HEK293 (cell line): ENCODE data around the gene CACNG4.
A peak's percentile ranks its signal among the peaks of the same experiment; 100 is the strongest.

Source experiments
- CTCF ChIA-PET: fragments of 350-600 bp; formaldehyde crosslinking; extraction: SDS; loops from one replicate; lab custom pipeline; 2021; ENCODE audit warnings: antibody characterized with exemption; lab: Yijun Ruan, JAX
- POLR2A ChIA-PET: fragments of 300-600 bp; formaldehyde crosslinking; extraction: SDS; loops from one replicate; lab custom pipeline; 2020; ENCODE audit warnings: antibody characterized with exemption, inconsistent platforms; lab: Yijun Ruan, JAX
- H3K27ac ChIP-seq: fragments of 200-500 bp; sonication (Bioruptor generic); 2 replicates; pipeline ENCODE4 v1.5.1; 2014; ENCODE audit warnings: low read depth, low read length, control low read depth, inconsistent platforms; ENCODE audit errors: extremely low read depth
- H3K36me3 ChIP-seq, 2 experiments: fragments of 200-500 bp in 1 of 2; sonication (Bioruptor generic) in 1 of 2; 1 replicate in 1 of 2; 2 replicates in 1 of 2; pipeline ENCODE4 v1.5.1; 2014 to 2017; ENCODE audit warnings: inconsistent platforms in 2 of 2, low read length in 2 of 2; ENCODE audit not compliant: control insufficient read depth in 2 of 2, insufficient read depth in 1 of 2
- H3K4me1 ChIP-seq: fragments of 200-500 bp; sonication (Bioruptor generic); 2 replicates; pipeline ENCODE4 v1.5.1; 2014; ENCODE audit warnings: mild to moderate bottlenecking, low read length, inconsistent platforms; ENCODE audit not compliant: control insufficient read depth, insufficient read depth
- H3K4me3 ChIP-seq: 2 replicates; pipeline ENCODE4 v1.5.1; 2011; ENCODE audit warnings: low read depth, mild to moderate bottlenecking, control low read depth, low read length, moderate library complexity
- H3K9me3 ChIP-seq: fragments of 200-500 bp; sonication (Bioruptor generic); 2 replicates; pipeline ENCODE4 v1.5.1; 2014; ENCODE audit warnings: low read depth, low read length, inconsistent platforms; ENCODE audit not compliant: control insufficient read depth, insufficient read depth
- GLI4 ChIP-seq: fragments of 450-650 bp; formaldehyde crosslinking; IDR thresholded peaks from 2 replicates; pipeline ENCODE4 v1.5.1; 2016; ENCODE audit warnings: missing biosample characterization, missing genetic modification characterization
- GLIS1 ChIP-seq: fragments of 450-650 bp; formaldehyde crosslinking; IDR thresholded peaks from 2 replicates; pipeline ENCODE4 v1.5.1; 2016; ENCODE audit warnings: missing biosample characterization, missing genetic modification characterization
- GLIS2 ChIP-seq: fragments of 450-650 bp; formaldehyde crosslinking; IDR thresholded peaks from 2 replicates; pipeline ENCODE4 v1.5.1; 2016; ENCODE audit warnings: missing biosample characterization, missing genetic modification characterization
- OSR2 ChIP-seq: fragments of 450-650 bp; formaldehyde crosslinking; IDR thresholded peaks from 2 replicates; pipeline ENCODE4 v1.5.1; 2016; ENCODE audit warnings: missing biosample characterization, missing genetic modification characterization
- TCF7L2 ChIP-seq: IDR thresholded peaks from 2 replicates; pipeline ENCODE4 v1.6.1; 2011; ENCODE audit warnings: low read depth, mild to moderate bottlenecking, inconsistent platforms, low read length, moderate library complexity, borderline replicate concordance
- ZBTB20 ChIP-seq: fragments of 450-650 bp; formaldehyde crosslinking; IDR thresholded peaks from 2 replicates; pipeline ENCODE4 v1.5.1; 2016; ENCODE audit warnings: missing biosample characterization, missing genetic modification characterization
- ZFP41 ChIP-seq: fragments of 450-650 bp; formaldehyde crosslinking; IDR thresholded peaks from 2 replicates; pipeline ENCODE4 v1.5.1; 2016; ENCODE audit warnings: missing biosample characterization, missing genetic modification characterization, borderline replicate concordance
- ZNF2 ChIP-seq: fragments of 450-650 bp; formaldehyde crosslinking; IDR thresholded peaks from 2 replicates; pipeline ENCODE4 v1.5.1; 2016; ENCODE audit warnings: missing biosample characterization, missing genetic modification characterization
- ZNF248 ChIP-seq: fragments of 450-650 bp; formaldehyde crosslinking; IDR thresholded peaks from 2 replicates; pipeline ENCODE4 v1.5.1; 2017; ENCODE audit warnings: missing biosample characterization, missing genetic modification characterization
- ZNF501 ChIP-seq: fragments of 450-650 bp; formaldehyde crosslinking; IDR thresholded peaks from 2 replicates; pipeline ENCODE4 v1.5.1; 2016; ENCODE audit warnings: missing biosample characterization, missing genetic modification characterization
- ZNF544 ChIP-seq: fragments of 450-650 bp; formaldehyde crosslinking; IDR thresholded peaks from 2 replicates; pipeline ENCODE4 v1.5.0; 2017; ENCODE audit warnings: missing biosample characterization, missing genetic modification characterization
- ZNF701 ChIP-seq: fragments of 450-650 bp; formaldehyde crosslinking; IDR thresholded peaks from 2 replicates; pipeline ENCODE4 v1.5.1; 2016; ENCODE audit warnings: missing biosample characterization, missing genetic modification characterization
- ZNF837 ChIP-seq: fragments of 450-650 bp; formaldehyde crosslinking; IDR thresholded peaks from 2 replicates; pipeline ENCODE4 v1.5.1; 2016; ENCODE audit warnings: missing biosample characterization, missing genetic modification characterization
- TF ChIP-seq, protein P1 (sequence below): fragments of 450-650 bp; formaldehyde crosslinking; IDR thresholded peaks from 2 replicates; pipeline ENCODE4 v1.5.1; 2016; ENCODE audit warnings: missing biosample characterization, missing genetic modification characterization
- TF ChIP-seq, protein P2 (sequence below): fragments of 450-650 bp; formaldehyde crosslinking; IDR thresholded peaks from 2 replicates; pipeline ENCODE4 v1.5.1; 2017; ENCODE audit warnings: missing biosample characterization, missing genetic modification characterization
- TF ChIP-seq, protein P3 (sequence below): fragments of 450-650 bp; formaldehyde crosslinking; IDR thresholded peaks from 2 replicates; pipeline ENCODE4 v1.5.1; 2016; ENCODE audit warnings: missing biosample characterization, missing genetic modification characterization
- TF ChIP-seq, protein P4 (sequence below): fragments of 450-650 bp; formaldehyde crosslinking; optimal IDR thresholded peaks from 2 replicates; pipeline ENCODE3; 2016; ENCODE audit warnings: missing biosample characterization, mild to moderate bottlenecking, missing genetic modification characterization
- TF ChIP-seq, protein P5 (sequence below): fragments of 450-650 bp; formaldehyde crosslinking; conservative IDR thresholded peaks from 2 replicates; pipeline ENCODE4 v1.5.1; 2016; ENCODE audit warnings: low read depth, missing biosample characterization, missing genetic modification characterization
- TF ChIP-seq, protein P6 (sequence below): fragments of 450-650 bp; formaldehyde crosslinking; IDR thresholded peaks from 2 replicates; pipeline ENCODE4 v1.5.1; 2016; ENCODE audit warnings: missing biosample characterization, missing genetic modification characterization

The CACNG4 gene

DNA sequence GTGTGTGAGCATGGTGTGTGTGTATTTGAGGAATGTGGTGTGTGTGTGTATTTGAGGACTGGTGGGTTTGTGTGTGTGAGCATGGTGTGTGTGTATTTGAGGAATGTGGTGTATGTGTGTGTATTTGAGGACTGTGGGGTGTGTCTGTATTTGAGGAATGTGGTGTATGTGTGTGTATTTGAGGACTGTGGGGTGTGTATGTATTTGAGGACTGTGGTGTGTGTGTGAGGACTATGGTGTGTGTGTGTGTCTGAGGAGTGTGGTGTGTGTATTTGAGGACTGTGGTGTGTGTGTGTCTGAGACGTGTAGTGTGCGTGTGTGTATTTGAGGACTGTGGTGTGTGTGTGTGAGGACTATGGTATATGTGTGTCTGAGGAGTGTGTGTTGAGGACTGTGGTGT lies 61.8 kb downstream of the CACNG4 start:
- Histone ChIP-seq H3K4me3 (no peak overlapping the region), H3K9me3 (no peaks in the 10 kb centered on the region), H3K4me1 (no peaks in the 10 kb centered on the region), H3K36me3 (no peaks in the 10 kb centered on the region), H3K27ac (no peak overlapping the region)
- POLR2A ChIA-PET: no interaction called here
- CTCF ChIA-PET: no interaction called here
- TF ChIP-seq GLI4 (tag by site-specific recombination) (no peak), TCF7L2 (no peak), ZNF2 (no peak), ZNF837 (tag by site-specific recombination) (no peak)
- TF ChIP-seq, protein P1, sequence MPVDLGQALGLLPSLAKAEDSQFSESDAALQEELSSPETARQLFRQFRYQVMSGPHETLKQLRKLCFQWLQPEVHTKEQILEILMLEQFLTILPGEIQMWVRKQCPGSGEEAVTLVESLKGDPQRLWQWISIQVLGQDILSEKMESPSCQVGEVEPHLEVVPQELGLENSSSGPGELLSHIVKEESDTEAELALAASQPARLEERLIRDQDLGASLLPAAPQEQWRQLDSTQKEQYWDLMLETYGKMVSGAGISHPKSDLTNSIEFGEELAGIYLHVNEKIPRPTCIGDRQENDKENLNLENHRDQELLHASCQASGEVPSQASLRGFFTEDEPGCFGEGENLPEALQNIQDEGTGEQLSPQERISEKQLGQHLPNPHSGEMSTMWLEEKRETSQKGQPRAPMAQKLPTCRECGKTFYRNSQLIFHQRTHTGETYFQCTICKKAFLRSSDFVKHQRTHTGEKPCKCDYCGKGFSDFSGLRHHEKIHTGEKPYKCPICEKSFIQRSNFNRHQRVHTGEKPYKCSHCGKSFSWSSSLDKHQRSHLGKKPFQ (tag by site-specific recombination): no peak
- TF ChIP-seq, protein P2, sequence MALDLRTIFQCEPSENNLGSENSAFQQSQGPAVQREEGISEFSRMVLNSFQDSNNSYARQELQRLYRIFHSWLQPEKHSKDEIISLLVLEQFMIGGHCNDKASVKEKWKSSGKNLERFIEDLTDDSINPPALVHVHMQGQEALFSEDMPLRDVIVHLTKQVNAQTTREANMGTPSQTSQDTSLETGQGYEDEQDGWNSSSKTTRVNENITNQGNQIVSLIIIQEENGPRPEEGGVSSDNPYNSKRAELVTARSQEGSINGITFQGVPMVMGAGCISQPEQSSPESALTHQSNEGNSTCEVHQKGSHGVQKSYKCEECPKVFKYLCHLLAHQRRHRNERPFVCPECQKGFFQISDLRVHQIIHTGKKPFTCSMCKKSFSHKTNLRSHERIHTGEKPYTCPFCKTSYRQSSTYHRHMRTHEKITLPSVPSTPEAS (tag by site-specific recombination): peak; percentile 61
- TF ChIP-seq, protein P3, sequence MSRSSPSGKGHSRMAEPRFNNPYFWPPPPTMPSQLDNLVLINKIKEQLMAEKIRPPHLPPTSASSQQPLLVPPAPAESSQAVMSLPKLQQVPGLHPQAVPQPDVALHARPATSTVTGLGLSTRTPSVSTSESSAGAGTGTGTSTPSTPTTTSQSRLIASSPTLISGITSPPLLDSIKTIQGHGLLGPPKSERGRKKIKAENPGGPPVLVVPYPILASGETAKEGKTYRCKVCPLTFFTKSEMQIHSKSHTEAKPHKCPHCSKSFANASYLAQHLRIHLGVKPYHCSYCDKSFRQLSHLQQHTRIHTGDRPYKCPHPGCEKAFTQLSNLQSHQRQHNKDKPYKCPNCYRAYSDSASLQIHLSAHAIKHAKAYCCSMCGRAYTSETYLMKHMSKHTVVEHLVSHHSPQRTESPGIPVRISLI (tag by site-specific recombination): no peak
- TF ChIP-seq, protein P4, sequence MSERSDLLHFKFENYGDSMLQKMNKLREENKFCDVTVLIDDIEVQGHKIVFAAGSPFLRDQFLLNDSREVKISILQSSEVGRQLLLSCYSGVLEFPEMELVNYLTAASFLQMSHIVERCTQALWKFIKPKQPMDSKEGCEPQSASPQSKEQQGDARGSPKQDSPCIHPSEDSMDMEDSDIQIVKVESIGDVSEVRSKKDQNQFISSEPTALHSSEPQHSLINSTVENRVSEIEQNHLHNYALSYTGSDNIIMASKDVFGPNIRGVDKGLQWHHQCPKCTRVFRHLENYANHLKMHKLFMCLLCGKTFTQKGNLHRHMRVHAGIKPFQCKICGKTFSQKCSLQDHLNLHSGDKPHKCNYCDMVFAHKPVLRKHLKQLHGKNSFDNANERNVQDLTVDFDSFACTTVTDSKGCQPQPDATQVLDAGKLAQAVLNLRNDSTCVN (tag by site-specific recombination): peak; percentile 12
- TF ChIP-seq, protein P5, sequence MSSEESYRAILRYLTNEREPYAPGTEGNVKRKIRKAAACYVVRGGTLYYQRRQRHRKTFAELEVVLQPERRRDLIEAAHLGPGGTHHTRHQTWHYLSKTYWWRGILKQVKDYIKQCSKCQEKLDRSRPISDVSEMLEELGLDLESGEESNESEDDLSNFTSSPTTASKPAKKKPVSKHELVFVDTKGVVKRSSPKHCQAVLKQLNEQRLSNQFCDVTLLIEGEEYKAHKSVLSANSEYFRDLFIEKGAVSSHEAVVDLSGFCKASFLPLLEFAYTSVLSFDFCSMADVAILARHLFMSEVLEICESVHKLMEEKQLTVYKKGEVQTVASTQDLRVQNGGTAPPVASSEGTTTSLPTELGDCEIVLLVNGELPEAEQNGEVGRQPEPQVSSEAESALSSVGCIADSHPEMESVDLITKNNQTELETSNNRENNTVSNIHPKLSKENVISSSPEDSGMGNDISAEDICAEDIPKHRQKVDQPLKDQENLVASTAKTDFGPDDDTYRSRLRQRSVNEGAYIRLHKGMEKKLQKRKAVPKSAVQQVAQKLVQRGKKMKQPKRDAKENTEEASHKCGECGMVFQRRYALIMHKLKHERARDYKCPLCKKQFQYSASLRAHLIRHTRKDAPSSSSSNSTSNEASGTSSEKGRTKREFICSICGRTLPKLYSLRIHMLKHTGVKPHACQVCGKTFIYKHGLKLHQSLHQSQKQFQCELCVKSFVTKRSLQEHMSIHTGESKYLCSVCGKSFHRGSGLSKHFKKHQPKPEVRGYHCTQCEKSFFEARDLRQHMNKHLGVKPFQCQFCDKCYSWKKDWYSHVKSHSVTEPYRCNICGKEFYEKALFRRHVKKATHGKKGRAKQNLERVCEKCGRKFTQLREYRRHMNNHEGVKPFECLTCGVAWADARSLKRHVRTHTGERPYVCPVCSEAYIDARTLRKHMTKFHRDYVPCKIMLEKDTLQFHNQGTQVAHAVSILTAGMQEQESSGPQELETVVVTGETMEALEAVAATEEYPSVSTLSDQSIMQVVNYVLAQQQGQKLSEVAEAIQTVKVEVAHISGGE (tag by site-specific recombination): no peak

DNA sequence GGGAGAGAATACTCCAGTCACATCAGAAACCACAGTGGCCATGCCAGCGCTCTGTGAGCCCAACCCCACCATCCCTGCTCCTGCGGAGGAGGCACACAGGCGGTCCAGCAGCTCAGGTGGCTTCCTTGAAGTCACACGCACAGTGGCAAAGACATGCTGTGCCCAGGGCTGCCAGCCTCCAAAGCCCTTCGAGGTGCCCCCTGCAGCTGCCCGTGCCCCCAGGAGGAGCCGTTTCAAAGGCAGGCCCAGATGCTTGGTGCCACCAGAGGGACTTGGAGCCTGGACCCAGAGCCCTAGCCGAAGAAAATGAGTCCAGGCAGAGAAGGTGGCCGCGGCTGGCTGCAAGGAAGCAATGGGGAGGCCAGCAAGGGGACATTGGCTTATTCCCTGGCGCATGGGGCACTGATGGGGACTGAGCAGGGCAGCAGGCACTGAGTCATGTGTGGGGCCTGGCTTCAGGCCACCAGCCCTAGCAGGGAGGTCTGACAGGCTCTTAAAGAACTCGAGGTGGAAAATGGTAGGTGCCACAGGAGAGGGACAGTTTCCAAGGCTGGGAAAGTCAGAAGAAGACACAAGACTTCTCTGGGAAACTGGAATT lies 62.6 kb downstream of the CACNG4 start:
- H3K27ac ChIP-seq: no peak overlapping the region
- H3K4me1 ChIP-seq: no peaks in the 10 kb centered on the region
- no peak for TF ChIP-seq ZNF248
- TF ChIP-seq GLIS1 (tag by site-specific recombination): 0 out of 2 replicates have a peak, but pooled peaks have one; percentile 11
- TF ChIP-seq GLIS2 (tag by site-specific recombination): peak; percentile 31; the same call in 1 of the 2 replicates
- ChIA-PET CTCF (no interaction called here), POLR2A (no interaction called here)
- H3K4me3 ChIP-seq: no peak overlapping the region
- H3K36me3 ChIP-seq: no peaks in the 10 kb centered on the region
- no peaks in the 10 kb centered on the region for H3K9me3 ChIP-seq

DNA sequence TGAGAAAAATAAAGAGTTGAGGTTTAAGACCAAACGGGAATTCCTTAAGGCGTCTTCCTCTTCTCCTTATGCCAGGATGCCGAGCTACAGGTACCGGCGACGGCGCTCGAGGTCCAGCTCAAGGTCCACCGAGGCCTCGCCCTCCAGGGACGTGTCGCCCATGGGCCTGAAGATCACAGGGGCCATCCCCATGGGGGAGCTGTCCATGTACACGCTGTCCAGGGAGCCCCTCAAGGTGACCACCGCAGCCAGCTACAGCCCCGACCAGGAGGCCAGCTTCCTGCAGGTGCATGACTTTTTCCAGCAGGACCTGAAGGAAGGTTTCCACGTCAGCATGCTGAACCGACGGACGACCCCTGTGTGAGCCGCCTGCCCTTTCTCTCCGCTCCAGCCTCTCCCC lies 66.1 kb downstream of the CACNG4 start:
- ChIA-PET POLR2A (no interaction called here), CTCF (no interaction called here)
- Histone ChIP-seq H3K4me1 (no peaks in the 10 kb centered on the region), H3K4me3 (no peak overlapping the region), H3K27ac (no peak overlapping the region), H3K9me3 (no peaks in the 10 kb centered on the region), H3K36me3 (no peaks in the 10 kb centered on the region)
- TF ChIP-seq ZFP41 (no peak), OSR2 (no peak), ZBTB20 (tag by site-specific recombination) (no peak), ZNF701 (no peak), ZNF501 (tag by site-specific recombination) (no peak), ZNF544 (no peak)
- TF ChIP-seq, protein P6, sequence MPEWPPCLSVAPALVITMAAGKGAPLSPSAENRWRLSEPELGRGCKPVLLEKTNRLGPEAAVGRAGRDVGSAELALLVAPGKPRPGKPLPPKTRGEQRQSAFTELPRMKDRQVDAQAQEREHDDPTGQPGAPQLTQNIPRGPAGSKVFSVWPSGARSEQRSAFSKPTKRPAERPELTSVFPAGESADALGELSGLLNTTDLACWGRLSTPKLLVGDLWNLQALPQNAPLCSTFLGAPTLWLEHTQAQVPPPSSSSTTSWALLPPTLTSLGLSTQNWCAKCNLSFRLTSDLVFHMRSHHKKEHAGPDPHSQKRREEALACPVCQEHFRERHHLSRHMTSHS (tag by site-specific recombination): no peak
